GM12891 (cell line): ENCODE results near the gene NKD1.

Experiments
- POLR2A ChIP-seq: IDR thresholded peaks from 2 replicates; pipeline ENCODE4 v1.6.1; 2011; ENCODE audit warnings: low read depth, low read length, control low read depth
- TAF1 ChIP-seq: IDR thresholded peaks from 2 replicates; pipeline ENCODE4 v1.6.1; 2011; ENCODE audit warnings: low read depth, low read length, control low read depth

DNA sequence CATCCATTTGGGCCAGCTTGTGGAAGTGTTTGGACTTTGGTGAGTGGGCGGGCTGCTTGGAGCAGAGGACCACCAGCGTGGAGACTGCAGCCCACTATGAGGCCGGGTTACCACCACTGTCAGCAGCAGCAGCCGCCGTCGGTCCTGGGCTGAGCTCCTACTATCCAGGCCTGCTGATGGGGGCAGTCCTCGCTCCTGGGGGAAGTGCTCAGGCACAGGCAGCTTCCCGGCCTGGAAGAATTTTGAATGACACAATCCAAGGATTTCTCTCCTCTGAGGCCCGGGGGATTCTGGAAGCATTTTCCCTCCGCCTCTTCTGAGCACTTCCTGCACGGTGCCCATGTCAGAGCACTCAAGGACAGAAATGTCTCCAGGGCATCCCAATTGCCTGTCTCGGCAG is 139.9 kb downstream of the NKD1 start:
- TF ChIP-seq POLR2A (no peak), TAF1 (no peak)
